ENCODE data around the gene TTC12. TPM values are rescaled to one million over a fixed set of nuclear protein-coding genes. Genes with fewer than 3 reads are reported as not detected.

The TTC12 gene
- total and polyA plus RNA-seq, 2 of the 13 experiments (the other 11 are each of a cell fraction or from before 2014, with no cell fraction given) = 5.4 to 11.6 TPM

DNA sequence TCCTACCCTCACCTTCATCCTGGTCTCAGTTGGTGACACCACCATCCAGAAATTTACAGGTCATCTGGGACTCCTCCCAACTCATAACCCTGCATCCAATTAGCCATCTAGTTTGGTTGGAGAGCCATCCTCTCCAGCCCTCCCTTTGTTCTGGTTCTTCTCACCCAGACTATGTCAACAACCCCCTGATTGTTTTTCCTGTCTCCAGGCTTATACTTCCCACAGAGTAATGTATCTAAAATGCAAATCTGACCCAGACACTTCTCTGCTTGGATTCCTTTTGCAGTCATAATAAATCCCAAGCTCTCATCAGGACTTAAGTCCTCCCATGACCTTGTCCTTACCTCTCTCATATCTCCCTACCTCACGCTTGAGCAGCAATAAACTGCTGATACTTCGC, 3.0 kb downstream of the TTC12 start (continued):
- TF ChIP-seq, protein P1, sequence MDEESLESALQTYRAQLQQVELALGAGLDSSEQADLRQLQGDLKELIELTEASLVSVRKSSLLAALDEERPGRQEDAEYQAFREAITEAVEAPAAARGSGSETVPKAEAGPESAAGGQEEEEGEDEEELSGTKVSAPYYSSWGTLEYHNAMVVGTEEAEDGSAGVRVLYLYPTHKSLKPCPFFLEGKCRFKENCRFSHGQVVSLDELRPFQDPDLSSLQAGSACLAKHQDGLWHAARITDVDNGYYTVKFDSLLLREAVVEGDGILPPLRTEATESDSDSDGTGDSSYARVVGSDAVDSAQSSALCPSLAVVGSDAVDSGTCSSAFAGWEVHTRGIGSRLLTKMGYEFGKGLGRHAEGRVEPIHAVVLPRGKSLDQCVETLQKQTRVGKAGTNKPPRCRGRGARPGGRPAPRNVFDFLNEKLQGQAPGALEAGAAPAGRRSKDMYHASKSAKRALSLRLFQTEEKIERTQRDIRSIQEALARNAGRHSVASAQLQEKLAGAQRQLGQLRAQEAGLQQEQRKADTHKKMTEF (CRISPR knock-in tag; IDR thresholded peaks at IDR 0.05) = no peak
- TF ChIP-seq IKZF4 (CRISPR knock-in tag; IDR thresholded peaks at IDR 0.05; ENCODE audit: borderline replicate concordance, low read depth, not compliant biosample characterization) = no peak
- TF ChIP-seq GPN1 (CRISPR knock-in tag; IDR thresholded peaks at IDR 0.05; ENCODE audit: borderline replicate concordance) = no peak
- TF ChIP-seq ZNF33B (CRISPR knock-in tag; IDR thresholded peaks at IDR 0.05) = no peak
- TF ChIP-seq CENPT (CRISPR knock-in tag; IDR thresholded peaks at IDR 0.05; ENCODE audit: low read depth) = no peak
- TF ChIP-seq ZNF737 (CRISPR knock-in tag; IDR thresholded peaks at IDR 0.05; ENCODE audit: borderline replicate concordance) = no peak

- H3K4me3 ChIP-seq (replicated peaks in 1 of 3; ENCODE audit: insufficient read depth in 1 of 3, low read depth in 2 of 3, low read length in 3 of 3) = no peak overlapping the region
- POLR2A ChIA-PET = no interaction called here
- H3K4me1 ChIP-seq (ENCODE audit: insufficient read depth, low read length) = peaks cover 20% of the 10 kb centered on the region
- CTCF ChIA-PET (ENCODE audit: low intra/inter-chr PET ratio, low total read pairs) = no interaction called here
- H3K9me3 ChIP-seq (ENCODE audit: low read length) = no peaks in the 10 kb centered on the region
- ATAC-seq = no peak
- in situ Hi-C loops (cut with HindIII; ENCODE audit: extremely low pct_ligation_motif_present, low pct_unique_long_range_greater_than_20kb) = no loop called here
- no peaks in the 10 kb centered on the region; a peak in 1 of 5 replicates for H3K36me3 ChIP-seq (replicated peaks in 1 of 2; ENCODE audit: control insufficient read depth in 1 of 2, insufficient read depth in 2 of 2, low read length in 2 of 2)
- WGBS (ENCODE audit: low lambda C conversion rate) = 93% methylated on average over 4 of the region's 4 CpGs
- BruUV-seq (replicated peaks) = no TSS peak
- no peak overlapping the region for H3K27ac ChIP-seq (ENCODE audit: extremely low read length, insufficient read depth, low read length)
- TF ChIP-seq ZNF263 (CRISPR knock-in tag; IDR thresholded peaks at IDR 0.05) (no peak), ZNF775 (CRISPR knock-in tag; IDR thresholded peaks at IDR 0.05; ENCODE audit: borderline replicate concordance) (no peak), MAFK (conservative IDR thresholded peaks at IDR 0.05 in 1 of 2, IDR thresholded peaks at IDR 0.05 in 1 of 2; ENCODE audit: low read length in 2 of 2) (peak; percentile 81 to 86), MAFF (IDR thresholded peaks at IDR 0.05; ENCODE audit: low read depth, low read length) (peak; percentile 82), ZHX2 (IDR thresholded peaks at IDR 0.05; ENCODE audit: low read depth) (no peak), ZHX2 (CRISPR knock-in tag; IDR thresholded peaks at IDR 0.05; ENCODE audit: borderline replicate concordance) (no peak), ZIK1 (CRISPR knock-in tag; IDR thresholded peaks at IDR 0.05; ENCODE audit: borderline replicate concordance, low read depth) (no peak), GLI4 (CRISPR knock-in tag; IDR thresholded peaks at IDR 0.05; ENCODE audit: borderline replicate concordance) (no peak)
- TF ChIP-seq, protein P2, sequence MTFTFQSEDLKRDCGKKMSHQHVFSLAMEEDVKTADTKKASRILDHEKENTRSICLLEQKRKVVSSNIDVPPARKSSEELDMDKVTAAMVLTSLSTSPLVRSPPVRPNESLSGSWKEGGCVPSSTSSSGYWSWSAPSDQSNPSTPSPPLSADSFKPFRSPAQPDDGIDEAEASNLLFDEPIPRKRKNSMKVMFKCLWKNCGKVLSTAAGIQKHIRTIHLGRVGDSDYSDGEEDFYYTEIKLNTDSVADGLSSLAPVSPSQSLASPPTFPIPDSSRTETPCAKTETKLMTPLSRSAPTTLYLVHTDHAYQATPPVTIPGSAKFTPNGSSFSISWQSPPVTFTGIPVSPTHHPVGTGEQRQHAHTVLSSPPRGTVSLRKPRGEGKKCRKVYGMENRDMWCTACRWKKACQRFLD (CRISPR knock-in tag; IDR thresholded peaks at IDR 0.05; ENCODE audit: borderline replicate concordance) = no peak
- intact Hi-C loops (cut with micrococcal nuclease; ENCODE audit: unreplicated experiment) = no loop called here
- no peak overlapping the region for H3K4me2 ChIP-seq (ENCODE audit: low read depth, low read length)
- H3K9ac ChIP-seq (ENCODE audit: insufficient read depth, low read depth, low read length) = no peak overlapping the region
- DNase-seq (ENCODE audit: low spot score) = no peak
- H2AFZ ChIP-seq (ENCODE audit: low read length) = no peak overlapping the region
- no peaks in the 10 kb centered on the region for H3K27me3 ChIP-seq (ENCODE audit: control insufficient read depth in 1 of 2, insufficient read depth in 2 of 2, low read length in 2 of 2)
- no peaks in the 10 kb centered on the region for H4K20me1 ChIP-seq (ENCODE audit: insufficient read depth, low read length)
- FAIRE-seq = no peak
- peaks cover 3% of the 10 kb centered on the region for H3K79me2 ChIP-seq (ENCODE audit: insufficient read depth, low read length)
Measured at GRCh38 chr11:113319085-113319484, 4.7 kb downstream of the TTC12 start.

Data from HepG2 (cell line).